Skeletal muscle tissue (tissue), 3 donors: ENCODE results near the gene SMIM45.

Experiments
- H3K27ac ChIP-seq: one replicate; pipeline ENCODE4 v1.7.0; 2013; ENCODE audit warnings: mild to moderate bottlenecking, low read depth, low read length, inconsistent platforms
- H3K27me3 ChIP-seq, 3 donors: one replicate each; pipeline ENCODE4 v1.7.0; 2013; ENCODE audit warnings: low read length in 3 of 3; ENCODE audit not compliant: control insufficient read depth in 3 of 3, insufficient read depth in 3 of 3
- H3K36me3 ChIP-seq, 3 donors: one replicate each; pipeline ENCODE4 v1.7.0; 2013; ENCODE audit warnings: low read length in 3 of 3; ENCODE audit not compliant: control insufficient read depth in 3 of 3, insufficient read depth in 3 of 3
- H3K4me1 ChIP-seq, 3 donors: one replicate each; pipeline ENCODE4 v1.7.0; 2013; ENCODE audit warnings: low read length in 3 of 3, mild to moderate bottlenecking in 3 of 3; ENCODE audit not compliant: control insufficient read depth in 3 of 3, insufficient read depth in 3 of 3
- H3K4me3 ChIP-seq, 3 donors: one replicate each; pipeline ENCODE4 v1.7.0; 2013; ENCODE audit warnings: low read length in 3 of 3
- H3K9ac ChIP-seq, 3 donors: one replicate each; pipeline ENCODE4 v1.7.0; 2013; ENCODE audit warnings: low read length in 3 of 3, mild to moderate bottlenecking in 3 of 3, moderate library complexity in 2 of 3, low read depth in 1 of 3
- H3K9me3 ChIP-seq, 3 donors: one replicate each; pipeline ENCODE4 v1.7.0; 2013; ENCODE audit warnings: low read length in 3 of 3; ENCODE audit not compliant: control insufficient read depth in 3 of 3
- donor health status: Osteomylitis.

SMIM45 gene

DNA sequence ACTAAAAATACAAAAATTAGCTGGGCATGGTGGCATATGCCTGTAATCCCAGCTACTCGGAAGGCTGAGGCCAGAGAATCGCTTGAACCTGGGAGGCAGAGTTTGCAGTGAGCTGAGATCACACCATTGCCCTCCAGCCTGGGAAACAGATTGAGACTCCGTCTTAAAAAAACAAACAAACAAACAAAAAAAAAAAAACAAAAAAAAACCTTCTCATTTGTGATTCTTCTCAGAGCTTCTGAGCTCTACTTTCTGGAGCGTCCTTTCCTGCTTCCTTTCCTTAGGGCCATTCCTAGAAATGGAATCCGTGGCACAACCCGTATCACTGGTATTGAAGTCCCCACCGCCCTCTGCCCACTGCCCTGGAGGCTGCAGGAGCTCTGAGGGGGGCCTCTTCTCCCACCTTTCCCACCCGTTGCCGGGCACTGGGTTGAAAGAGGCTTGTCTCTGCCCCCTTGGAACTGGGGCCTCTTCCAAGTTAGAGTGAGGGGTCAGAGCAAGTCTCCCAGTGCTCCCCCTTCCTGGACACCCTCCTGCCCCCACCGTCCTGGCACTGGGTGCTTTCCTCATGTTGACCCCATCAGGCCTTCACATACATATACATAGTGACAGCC, 35.1 kb upstream of the SMIM45 start:
- H3K9ac ChIP-seq = no peak overlapping the region
- no peaks in the 10 kb centered on the region for H3K9me3 ChIP-seq
- peaks cover 53 to 68% (median 60%) of the 10 kb centered on the region in 3 donors for H3K27me3 ChIP-seq
- peaks cover 17 to 28% (median 23%) of the 10 kb centered on the region in 3 donors for H3K4me1 ChIP-seq
- no peak overlapping the region for H3K27ac ChIP-seq
- H3K4me3 ChIP-seq = no peak overlapping the region
- H3K36me3 ChIP-seq = no peaks in the 10 kb centered on the region

DNA sequence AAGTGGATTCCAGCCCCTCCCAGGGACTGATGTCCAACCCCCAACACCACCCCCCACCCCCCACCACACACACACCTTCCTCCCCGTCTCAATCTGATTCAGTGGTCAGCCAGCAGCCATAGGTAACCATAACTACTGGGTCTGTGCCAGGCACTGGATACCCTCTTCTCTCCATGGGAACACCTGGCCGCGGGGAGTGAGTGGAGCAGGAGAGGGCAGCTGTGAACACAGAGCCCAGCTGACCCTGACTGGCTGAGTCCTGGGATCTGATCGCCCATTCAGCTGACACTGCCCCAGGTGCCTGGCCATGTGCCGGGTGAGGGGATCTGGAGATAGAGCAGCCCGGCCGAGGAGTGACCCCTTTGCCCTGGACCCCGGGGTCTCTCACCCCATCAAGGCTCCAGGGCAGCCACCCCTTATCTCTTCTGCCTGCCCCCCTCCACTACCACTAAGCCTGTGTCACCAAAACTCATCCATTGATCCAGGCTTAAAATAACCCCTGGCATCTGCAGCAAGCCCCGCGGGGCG, 34.5 kb upstream of the SMIM45 start:
- H3K4me3 ChIP-seq = no peak overlapping the region
- H3K9me3 ChIP-seq = no peaks in the 10 kb centered on the region
- H3K9ac ChIP-seq = peak overlapping the region in 1 of 3 donors; percentile 16
- no peaks in the 10 kb centered on the region for H3K36me3 ChIP-seq
- peaks cover 47 to 62% (median 55%) of the 10 kb centered on the region in 3 donors for H3K27me3 ChIP-seq
- H3K4me1 ChIP-seq = peaks cover 17 to 28% (median 23%) of the 10 kb centered on the region in 3 donors
- no peak overlapping the region for H3K27ac ChIP-seq

DNA sequence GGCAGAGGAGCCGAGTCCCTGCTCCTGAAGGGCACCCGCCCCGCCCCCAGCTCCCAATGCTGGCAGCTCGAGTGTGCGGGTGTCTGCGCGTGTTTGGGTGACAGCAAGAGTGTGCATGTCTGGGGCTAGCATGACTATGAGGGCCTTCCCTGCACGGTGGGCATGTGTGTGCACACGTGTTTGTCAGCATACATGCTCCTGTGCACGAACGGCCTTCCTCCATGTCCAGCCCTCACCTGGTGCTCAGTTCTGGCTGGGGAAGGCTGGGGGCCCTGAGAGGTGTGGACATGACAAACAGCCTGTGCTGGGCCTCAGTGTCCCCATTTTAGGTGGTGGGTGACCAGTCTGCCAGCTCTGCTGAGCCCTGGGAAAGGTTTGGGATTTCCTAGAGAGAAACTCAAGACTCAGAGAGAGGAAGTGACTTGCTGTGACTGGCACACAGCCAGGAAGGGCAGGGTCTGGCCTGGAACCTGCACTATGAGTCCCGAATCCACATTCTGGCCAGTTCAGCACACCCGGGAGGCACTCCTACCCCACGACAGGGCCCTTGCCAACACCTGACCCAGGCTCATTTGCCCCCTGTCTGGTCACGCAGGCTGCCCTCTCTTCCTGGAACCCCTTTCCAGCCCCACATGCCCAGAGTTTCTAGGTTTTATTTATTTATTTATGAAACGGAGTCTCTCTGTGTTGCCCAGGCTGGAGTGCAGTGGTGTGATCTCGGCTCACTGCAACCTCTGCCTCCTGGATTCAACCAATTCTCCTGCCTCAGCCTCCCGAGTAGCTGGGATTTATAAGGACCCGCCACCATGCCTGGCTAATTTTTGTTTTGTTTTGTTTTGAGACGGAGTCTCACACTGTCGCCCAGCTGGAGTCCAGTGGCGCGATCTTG, 33.8 kb upstream of the SMIM45 start:
- Histone ChIP-seq H3K27me3 (peaks cover 40 to 55% (median 48%) of the 10 kb centered on the region in 3 donors), H3K27ac (no peak overlapping the region), H3K9me3 (no peaks in the 10 kb centered on the region), H3K9ac (peak overlapping the region in 1 of 3 donors; percentile 40), H3K4me3 (no peak overlapping the region), H3K4me1 (peaks cover 17 to 28% (median 23%) of the 10 kb centered on the region in 3 donors), H3K36me3 (no peaks in the 10 kb centered on the region)

DNA sequence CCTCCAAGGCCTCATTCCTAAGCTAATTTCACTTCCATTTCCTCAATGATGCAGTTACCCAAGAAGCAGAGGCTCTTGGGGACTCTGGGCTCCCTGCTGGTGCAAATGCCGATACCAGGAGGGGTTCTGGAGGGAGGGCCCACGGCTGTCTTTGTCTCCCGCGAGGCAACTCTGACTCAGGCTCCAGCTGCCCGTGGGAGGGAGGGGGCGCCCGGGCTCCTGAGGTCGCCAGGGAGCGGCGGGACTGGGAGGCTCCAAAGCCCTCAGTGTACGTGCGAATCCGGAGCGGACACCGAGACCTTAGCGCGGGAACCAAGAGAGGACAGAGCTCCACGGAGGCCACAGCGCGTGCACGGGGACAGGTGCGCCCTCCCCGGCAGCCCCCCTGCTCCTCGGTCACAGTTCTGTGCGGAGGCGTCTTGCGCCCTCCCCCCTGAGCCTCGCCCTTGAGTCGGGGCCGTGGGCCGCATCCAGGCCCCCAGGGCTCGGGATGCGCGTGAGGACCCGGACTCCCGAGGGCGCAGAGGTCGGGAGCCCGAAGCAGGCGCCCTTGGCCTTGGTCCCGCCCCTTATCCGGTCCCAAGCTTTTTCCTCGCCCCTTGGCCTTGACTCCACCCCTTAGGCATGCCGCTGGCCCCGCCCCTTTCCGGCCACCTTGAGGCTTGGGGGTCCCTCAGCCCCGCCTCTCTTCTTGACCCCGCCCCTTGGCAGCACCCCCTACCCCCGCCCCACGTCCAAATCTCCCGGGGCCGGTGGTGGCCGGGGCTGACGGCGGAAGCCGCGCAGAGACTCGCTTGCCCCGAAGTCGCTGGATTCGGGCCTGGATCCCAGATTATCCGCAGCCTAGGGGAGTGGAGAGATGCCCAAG, 32.4 kb upstream of the SMIM45 start:
- Histone ChIP-seq H3K27ac (no peak overlapping the region), H3K9me3 (no peaks in the 10 kb centered on the region), H3K27me3 (peaks cover 33 to 41% (median 34%) of the 10 kb centered on the region in 3 donors), H3K4me3 (peak overlapping the region; percentile 44 to 68 (median 51)), H3K4me1 (peaks cover 17 to 25% (median 23%) of the 10 kb centered on the region in 3 donors), H3K36me3 (no peaks in the 10 kb centered on the region), H3K9ac (peak overlapping the region in 2 of 3 donors; percentile 50 to 57)

DNA sequence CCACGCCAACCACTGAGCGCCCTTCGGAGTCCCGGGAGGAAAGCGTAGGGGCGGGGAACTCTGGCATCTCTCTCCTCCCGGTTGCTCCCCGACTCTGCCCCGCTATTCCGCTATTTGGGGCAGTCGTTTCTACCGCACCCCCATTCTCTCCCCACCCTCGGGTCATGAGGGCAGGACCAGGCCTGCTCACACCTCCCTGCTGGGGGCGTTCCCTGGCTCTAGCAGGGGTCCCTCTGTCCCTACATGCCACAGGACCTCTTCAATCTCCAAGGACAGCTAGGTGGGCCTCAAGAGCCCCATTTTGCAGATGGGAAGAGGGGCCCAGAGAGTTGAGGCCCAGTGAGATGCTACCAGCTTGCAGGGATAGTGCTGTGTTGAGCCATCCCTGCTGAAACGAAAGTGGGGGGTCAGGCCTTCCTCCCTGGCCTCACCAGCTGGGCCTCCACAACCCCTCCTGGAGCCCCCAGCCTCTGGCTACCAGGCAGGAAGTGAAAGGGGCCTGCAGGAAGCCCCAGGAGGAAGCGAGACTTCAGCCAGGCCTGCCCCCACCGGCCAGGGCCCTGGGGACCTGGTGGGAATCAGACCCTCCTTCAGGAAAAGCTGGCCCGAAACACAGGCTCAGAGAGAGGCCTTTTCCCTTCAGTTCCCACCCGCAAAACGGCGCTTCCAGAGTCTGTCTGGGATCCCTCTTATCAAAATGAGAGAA, 31.5 kb upstream of the SMIM45 start:
- H3K36me3 ChIP-seq = no peaks in the 10 kb centered on the region
- no peaks in the 10 kb centered on the region for H3K9me3 ChIP-seq
- H3K4me1 ChIP-seq = peaks cover 15 to 22% (median 19%) of the 10 kb centered on the region in 3 donors
- H3K4me3 ChIP-seq = no peak overlapping the region
- H3K9ac ChIP-seq = peak overlapping the region in 1 of 3 donors; percentile 16
- H3K27me3 ChIP-seq = peaks cover 29 to 40% (median 30%) of the 10 kb centered on the region in 3 donors
- H3K27ac ChIP-seq = no peak overlapping the region

DNA sequence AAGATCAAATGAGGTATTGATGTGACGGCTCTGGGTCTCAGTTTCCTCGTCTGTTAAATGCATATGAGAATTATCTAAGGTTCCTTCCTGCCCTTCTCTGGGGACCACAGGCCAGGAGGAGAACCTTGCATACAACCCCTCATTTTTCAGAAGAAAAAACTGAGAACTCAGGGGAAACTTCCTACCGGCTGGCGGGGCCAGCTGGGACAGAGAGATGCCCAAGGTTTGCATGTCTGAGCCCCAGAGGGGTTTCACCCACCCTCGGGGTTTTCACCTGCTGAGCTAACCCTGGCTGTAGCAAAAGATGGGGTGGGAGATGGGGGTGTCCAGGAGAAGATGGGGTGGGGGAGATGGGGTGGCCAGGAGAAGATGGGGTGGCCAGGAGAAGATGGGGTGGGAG, 29.6 kb upstream of the SMIM45 start:
- Histone ChIP-seq H3K4me3 (no peak overlapping the region), H3K36me3 (no peaks in the 10 kb centered on the region), H3K4me1 (peaks cover 15 to 26% (median 23%) of the 10 kb centered on the region in 3 donors), H3K9me3 (no peaks in the 10 kb centered on the region), H3K27me3 (peaks cover 19 to 31% (median 21%) of the 10 kb centered on the region in 3 donors), H3K27ac (no peak overlapping the region), H3K9ac (no peak overlapping the region)

DNA sequence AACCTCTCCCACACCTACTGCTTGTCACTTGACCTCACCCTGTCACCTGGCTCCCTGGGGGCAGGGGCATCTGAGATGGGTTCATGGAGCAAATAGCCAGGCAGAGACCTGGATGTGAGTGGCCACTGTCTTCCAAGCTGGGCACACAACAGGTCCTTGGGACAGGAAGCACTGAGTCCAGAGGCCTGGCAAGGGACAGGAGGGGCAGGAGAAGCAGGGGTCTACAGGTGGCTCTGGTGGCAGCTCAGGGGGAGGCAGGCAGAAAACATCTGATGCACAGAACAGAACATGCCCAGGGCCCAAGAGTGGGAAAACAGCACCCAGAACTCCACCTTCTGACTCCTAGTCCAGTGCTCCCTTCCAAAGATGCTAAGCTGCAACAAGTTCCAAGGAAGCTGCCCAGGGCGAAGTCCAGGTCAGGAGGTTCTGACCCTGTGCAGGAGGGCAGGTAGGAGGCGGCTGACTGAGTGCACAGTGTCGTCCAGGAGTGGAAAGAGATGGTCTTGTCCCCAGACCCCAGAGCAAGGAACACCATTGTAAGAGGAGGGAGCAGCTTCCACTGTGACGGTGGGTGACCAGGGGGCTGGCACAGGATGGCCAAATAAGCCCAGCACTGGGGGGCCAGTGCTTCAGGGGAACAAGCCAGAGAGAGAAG, 28.9 kb upstream of the SMIM45 start:
- Histone ChIP-seq H3K9me3 (no peaks in the 10 kb centered on the region), H3K9ac (no peak overlapping the region), H3K36me3 (no peaks in the 10 kb centered on the region), H3K4me1 (peaks cover 12 to 19% (median 19%) of the 10 kb centered on the region in 3 donors), H3K4me3 (no peak overlapping the region), H3K27ac (no peak overlapping the region), H3K27me3 (peaks cover 11 to 24% (median 14%) of the 10 kb centered on the region in 3 donors)

DNA sequence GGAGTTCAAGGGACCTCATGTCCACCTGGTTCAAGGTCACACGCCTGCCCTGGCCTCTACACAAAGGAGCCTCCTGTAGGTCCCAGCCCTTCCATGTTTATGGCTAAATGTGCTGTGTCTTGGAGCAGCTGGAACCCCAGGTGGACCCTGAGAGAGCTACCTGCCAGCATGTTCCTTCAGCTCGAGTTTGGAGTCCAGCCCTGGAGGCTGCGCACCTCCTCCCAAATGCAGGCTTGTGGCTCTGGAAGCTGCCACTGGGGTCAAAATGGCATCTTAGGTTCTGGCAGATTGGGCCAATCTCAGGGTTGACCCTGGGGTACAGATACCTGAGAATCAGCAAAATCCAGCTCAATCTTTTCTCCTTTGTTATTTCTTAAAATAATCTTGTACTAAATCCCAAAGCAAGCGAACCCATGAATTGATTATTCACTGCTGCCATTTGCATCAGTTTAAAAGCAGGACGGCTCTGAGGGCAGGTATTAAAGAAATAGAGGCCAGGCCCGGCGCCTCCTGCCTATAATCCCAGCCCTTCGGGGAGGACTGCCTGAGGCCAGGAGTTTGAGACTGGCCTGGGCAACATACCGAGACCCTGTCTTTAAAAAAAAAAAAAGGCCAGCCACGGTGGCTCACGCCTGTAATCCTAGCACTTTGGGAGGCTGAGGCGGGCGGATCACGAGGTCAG, 28.2 kb upstream of the SMIM45 start:
- Histone ChIP-seq H3K4me1 (peaks cover 12 to 16% (median 16%) of the 10 kb centered on the region in 3 donors), H3K9ac (no peak overlapping the region), H3K27ac (no peak overlapping the region), H3K36me3 (no peaks in the 10 kb centered on the region), H3K27me3 (peaks cover 8 to 20% (median 10%) of the 10 kb centered on the region in 3 donors), H3K4me3 (no peak overlapping the region), H3K9me3 (no peaks in the 10 kb centered on the region)
